NCI-H1436 treated with DMSO at 0.1 percent for 48 hours (cell line): Measurements from ENCODE around the gene NUTF2.
"Not testable (repeated sequence)": the region's sequence is repeated elsewhere in the genome, so short reads cannot be mapped to it uniquely, and the experiment has no call there.

ENCODE experiments used
- DNase-seq: peaks from one replicate; lab custom pipeline; 2025; lab: John Stamatoyannopoulos, UW

Gene NUTF2

GRCh38 chr16:67846320-67847063, at the start of gene NUTF2:
TSS of gene NUTF2 (plus strand) at chr16:67846933. CDS start at chr16:67865131, 18,198 bp downstream.
- peak; percentile 56 for DNase-seq

- DNase-seq, result no peak
These were observed 46.3 kb upstream of the NUTF2 start for GRCh38 chr16:67800338-67800926.

GRCh38 chr16:67801241-67801640, 45.5 kb upstream of the NUTF2 start:
- DNase-seq, result no peak

GRCh38 chr16:67801883-67802282, 44.9 kb upstream of the NUTF2 start:
- no peak for DNase-seq

DNA sequence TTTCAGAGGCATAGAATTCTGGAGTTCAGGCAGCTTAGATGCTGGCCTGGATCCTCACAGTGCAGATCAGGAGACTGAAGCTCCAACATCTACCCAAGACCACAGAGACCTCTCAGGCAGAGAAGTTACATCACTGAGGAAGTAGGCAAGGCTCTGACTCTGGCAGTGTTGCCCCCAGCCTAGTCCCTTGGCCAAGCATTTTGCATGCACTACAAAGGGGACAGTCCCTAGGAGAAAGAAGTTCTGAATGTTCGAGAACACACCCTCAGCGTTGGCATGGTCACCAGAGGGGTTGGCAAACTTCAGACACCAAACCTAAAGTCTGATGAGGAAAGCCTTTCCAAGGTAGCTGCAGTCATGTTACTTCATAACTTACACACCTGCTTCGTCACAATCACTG, 42.8 kb upstream of the NUTF2 start:
- no peak for DNase-seq

GRCh38 chr16:67804853-67805542, 41.7 kb upstream of the NUTF2 start:
- DNase-seq, result no peak

DNA sequence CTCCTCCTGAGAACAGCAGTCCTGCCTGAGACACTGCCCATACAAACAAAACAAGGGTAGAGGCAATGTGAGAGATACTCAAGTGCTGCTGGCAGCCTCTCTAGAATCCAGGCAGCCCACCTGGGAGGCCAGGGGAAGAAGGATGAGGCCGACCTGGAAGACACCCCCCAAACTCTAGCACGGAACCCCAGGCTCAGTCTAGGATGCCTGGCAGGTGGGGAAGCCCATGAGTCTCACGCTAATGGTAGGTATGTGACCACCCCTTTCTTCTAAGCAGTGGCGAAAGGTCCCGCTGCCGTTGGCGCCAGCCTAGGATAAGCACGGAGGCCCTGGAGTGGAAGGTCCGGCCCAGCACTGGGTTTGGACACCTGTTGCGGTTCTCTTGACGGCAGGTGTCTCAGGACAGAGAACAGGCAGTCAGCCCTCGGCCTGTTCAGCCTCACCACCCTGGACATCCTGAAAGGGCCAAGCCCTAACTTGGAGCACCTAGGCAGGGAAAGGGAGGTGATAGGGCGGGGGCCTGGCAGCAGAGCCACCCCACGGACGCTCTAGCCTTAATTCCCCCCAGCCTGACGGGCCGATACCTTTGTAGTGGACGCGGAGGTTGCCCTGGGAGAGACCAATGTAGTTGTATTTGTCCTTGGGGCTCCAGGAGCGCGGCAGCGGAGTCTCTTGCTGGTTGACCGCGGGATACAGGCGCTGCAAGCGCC, 40.9 kb upstream of the NUTF2 start:
- no peak for DNase-seq

- peak; percentile 98 for DNase-seq
These were observed 40.1 kb upstream of the NUTF2 start, which contains the start of the genes RANBP10 and TSNAXIP1 for GRCh38 chr16:67806428-67807147. TSS of gene RANBP10 (minus strand) at chr16:67806560. CDS start at chr16:67806536, 24 bp downstream. TSS of gene TSNAXIP1 (plus strand) at chr16:67806889. CDS start at chr16:67807150, 261 bp downstream.

DNA sequence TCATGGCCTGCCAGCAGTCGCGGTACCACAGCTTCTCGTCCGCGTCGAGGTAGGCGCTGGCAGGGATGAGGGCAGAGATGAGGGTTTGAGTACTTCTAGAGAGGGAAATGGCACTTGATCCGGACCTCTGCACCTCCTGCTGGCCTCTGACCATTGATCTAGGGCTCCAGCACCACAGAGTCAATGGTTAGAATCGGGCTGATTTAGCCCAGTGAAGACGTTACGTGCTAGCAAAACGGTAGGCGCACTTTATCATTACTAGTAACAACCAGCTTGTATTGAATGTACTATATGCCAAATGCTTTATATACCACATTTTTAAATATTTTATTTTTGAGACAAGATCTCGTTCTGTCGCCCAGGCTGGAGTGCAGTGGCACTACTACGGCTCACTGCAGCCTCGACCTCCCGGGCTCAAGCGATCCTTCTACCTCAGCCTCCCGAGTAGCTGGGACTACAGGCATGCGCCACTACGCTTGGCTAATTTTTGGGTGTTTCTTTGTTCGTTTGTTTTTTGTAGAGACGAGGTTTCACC, 39.5 kb upstream of the NUTF2 start:
- DNase-seq, result no peak

DNA sequence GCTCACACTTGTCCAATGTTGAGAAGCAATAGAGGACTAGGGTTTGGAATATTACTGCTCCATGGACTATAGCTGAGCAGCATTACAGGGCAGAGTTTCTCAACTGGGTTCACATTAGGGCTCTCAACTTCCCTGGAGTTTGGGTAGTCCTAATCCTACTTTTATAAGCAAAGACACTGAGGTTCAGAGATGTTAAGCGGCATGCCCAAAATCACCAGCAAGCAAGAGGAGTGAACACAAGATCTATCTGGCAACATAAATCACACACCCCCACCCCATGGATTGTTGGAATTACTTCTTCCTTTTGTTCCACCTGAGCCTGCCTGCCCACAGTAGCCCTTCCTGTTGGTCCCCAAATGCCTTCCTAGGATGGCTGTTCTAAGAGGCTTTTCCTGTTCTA, 34.8 kb upstream of the NUTF2 start:
- DNase-seq, result no peak

DNA sequence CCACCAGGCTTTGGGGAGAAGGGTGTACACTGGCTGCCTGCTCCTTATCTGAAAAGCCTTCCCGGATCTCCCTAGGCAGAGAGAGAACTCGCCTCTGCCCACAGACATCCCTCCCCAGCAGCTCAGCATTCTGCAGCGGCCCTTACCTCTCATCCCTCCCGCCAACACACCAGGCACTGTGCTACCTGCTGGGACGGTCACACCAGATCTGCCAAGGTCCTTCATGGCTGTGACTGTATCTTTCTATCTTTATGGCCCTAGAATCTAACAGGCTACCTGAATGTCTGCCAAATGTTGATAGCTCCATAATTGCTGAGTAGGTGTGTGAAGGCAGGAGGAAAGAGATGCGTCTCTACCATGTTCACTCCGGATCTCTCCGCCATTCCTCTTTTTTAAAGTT, 32.2 kb upstream of the NUTF2 start:
- DNase-seq, result no peak

- no peak for DNase-seq
These were observed 26.0 kb upstream of the NUTF2 start for GRCh38 chr16:67820608-67821259.

GRCh38 chr16:67822511-67822910, 24.2 kb upstream of the NUTF2 start:
- DNase-seq, result no peak

DNA sequence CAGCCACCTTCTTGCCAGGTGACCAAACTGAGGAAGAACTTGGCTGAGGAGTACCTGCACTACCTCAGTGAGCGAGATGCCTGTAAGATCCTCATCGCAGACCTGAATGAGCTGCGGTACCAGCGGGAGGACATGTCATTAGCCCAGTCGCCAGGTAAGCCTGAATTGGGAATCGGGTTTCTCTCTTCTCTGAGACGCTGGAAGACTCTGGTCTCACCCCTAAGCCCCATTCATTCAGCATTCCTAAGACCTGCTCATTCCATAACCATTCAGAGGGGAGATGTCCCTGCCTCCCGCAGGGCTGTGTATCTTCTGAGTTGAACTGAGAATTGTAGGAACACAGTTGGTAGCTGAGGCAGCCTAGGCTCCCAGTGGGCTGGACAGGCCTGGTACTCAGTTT, 21.6 kb upstream of the NUTF2 start:
- no peak for DNase-seq

- DNase-seq, result no peak
These were observed 20.8 kb upstream of the NUTF2 start for GRCh38 chr16:67825906-67826305.

- no peak for DNase-seq
These were observed 18.1 kb upstream of the NUTF2 start for GRCh38 chr16:67828651-67829050.

DNA sequence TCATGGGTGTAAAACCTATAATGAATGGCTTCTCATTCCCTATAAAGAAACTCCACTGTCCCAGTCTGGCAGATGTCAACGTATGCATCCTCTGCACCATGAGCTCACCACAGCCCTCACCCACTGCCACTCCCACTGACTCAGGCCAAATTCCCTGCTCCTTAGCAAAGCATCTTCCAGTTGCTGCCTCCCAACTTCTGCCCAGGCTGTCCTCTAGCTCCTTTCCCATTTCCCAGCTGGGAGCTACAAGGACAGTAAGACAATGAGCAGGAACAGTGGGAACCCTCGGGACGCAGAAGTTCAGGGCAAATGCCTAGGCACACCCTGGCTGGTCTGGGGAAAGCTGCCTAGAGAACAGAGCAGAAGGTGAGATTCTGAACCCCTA, 13.7 kb upstream of the NUTF2 start:
- no peak for DNase-seq

- peak; percentile 21 for DNase-seq
These were observed 13.1 kb upstream of the NUTF2 start for GRCh38 chr16:67833415-67834241.

DNA sequence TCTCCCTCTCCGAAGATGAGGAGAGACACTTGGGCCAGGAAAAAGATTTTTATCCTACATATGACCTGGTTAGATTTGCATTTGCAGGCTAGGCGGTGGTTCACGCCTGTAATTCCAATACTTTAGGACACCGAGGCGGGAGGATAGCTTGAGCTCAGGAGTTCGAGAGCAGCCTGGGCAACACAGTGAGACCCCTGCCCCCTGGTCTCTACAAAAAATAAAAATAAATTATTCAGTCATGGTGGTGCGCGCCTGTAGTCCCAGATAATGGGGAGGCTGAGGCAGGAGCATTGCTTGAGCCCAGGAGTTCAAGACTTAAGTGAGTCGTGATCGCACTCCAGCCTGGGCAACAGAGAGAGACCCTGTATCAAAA, 12.5 kb upstream of the NUTF2 start:
- DNase-seq, result no peak

- not testable (repeated sequence) for DNase-seq
These were observed 9.5 kb upstream of the NUTF2 start for GRCh38 chr16:67837190-67837589.
